AG04449 (cell line): ENCODE results near the gene GNAL.
"Not testable (repeated sequence)": the region's sequence is repeated elsewhere in the genome, so short reads cannot be mapped to it uniquely, and the experiment has no call there.

Experiments used
- CTCF ChIA-PET: fragments of 350-600 bp; formaldehyde crosslinking; extraction: SDS; loops from one replicate; lab custom pipeline; 2021; ENCODE audit warnings: antibody characterized with exemption; lab: Yijun Ruan, JAX
- POLR2A ChIA-PET: fragments of 400-600, 350-600 bp; formaldehyde crosslinking; extraction: SDS; loops from one replicate; lab custom pipeline; 2020; ENCODE audit warnings: antibody characterized with exemption, inconsistent platforms; lab: Yijun Ruan, JAX
- DNase-seq: peaks from one replicate; pipeline ENCODE4 v3.0.0-alpha.2; 2010; ENCODE audit warnings: low read depth, low spot score
- H3K4me3 ChIP-seq: 2 replicates; pipeline ENCODE4 v1.5.1; 2011; ENCODE audit warnings: low read depth, mild to moderate bottlenecking, control low read depth, low read length
- CTCF ChIP-seq: IDR thresholded peaks from one replicate; pipeline ENCODE4 v1.5.1; 2011; ENCODE audit warnings: mild to moderate bottlenecking, moderate library complexity, low read length, control low read depth, inconsistent platforms; ENCODE audit not compliant: insufficient read depth; ENCODE audit errors: missing control alignments

GNAL gene

GRCh38 chr18:11710578-11710977, 21.5 kb downstream of the GNAL start:
- CTCF ChIA-PET: interaction anchor here (1.4 kb wide), 1 partner anchor 23 kb away, joined by 5 read pairs; no protein-coding TSS in a partner anchor
- TF ChIP-seq CTCF: no peak

GRCh38 chr18:11713756-11714155, 24.7 kb downstream of the GNAL start:
- no peak for DNase-seq
- POLR2A ChIA-PET: no interaction called here
- TF ChIP-seq CTCF: no peak
- CTCF ChIA-PET: interaction anchor here (1.0 kb wide), 1 partner anchor 326 kb away, joined by 3 read pairs; no protein-coding TSS in a partner anchor
- no peak overlapping the region for H3K4me3 ChIP-seq

More at GRCh38 chr18:11710578-11710977, 21.5 kb downstream of the GNAL start:
- DNase-seq: no peak
- no peak overlapping the region for H3K4me3 ChIP-seq
- POLR2A ChIA-PET: no interaction called here

GRCh38 chr18:11714244-11714918, 25.3 kb downstream of the GNAL start:
- POLR2A ChIA-PET: no interaction called here
- CTCF ChIA-PET: no interaction called here
- H3K4me3 ChIP-seq: no peak overlapping the region
- no peak for DNase-seq
- no peak for TF ChIP-seq CTCF

GRCh38 chr18:11716767-11717315, 27.8 kb downstream of the GNAL start:
- H3K4me3 ChIP-seq, POLR2A ChIA-PET, DNase-seq, CTCF ChIA-PET: not testable (repeated sequence)

GRCh38 chr18:11719050-11719449, 30.0 kb downstream of the GNAL start:
- no peak for TF ChIP-seq CTCF
- POLR2A ChIA-PET: no interaction called here
- no peak overlapping the region for H3K4me3 ChIP-seq
- no peak for DNase-seq
- CTCF ChIA-PET: no interaction called here

GRCh38 chr18:11719621-11720020, 30.6 kb downstream of the GNAL start:
- no peak for DNase-seq
- no peak for TF ChIP-seq CTCF

GRCh38 chr18:11721720-11722119, 32.7 kb downstream of the GNAL start:
- TF ChIP-seq CTCF: no peak
- H3K4me3 ChIP-seq: no peak overlapping the region
- DNase-seq: no peak
- ChIA-PET POLR2A (no interaction called here), CTCF (interaction anchor here (0.6 to 2.4 kb wide), 2 partner anchors 12 to 317 kb away, joined by 3 to 15 read pairs; no protein-coding TSS in a partner anchor)

More at GRCh38 chr18:11719621-11720020, 30.6 kb downstream of the GNAL start:
- H3K4me3 ChIP-seq: no peak overlapping the region
- CTCF ChIA-PET: interaction anchor here (2.4 kb wide), 1 partner anchor 14 kb away, joined by 15 read pairs; no protein-coding TSS in a partner anchor
- POLR2A ChIA-PET: no interaction called here
